Neural cell (in vitro differentiated cells): ENCODE results near the gene ADCY7. TPM values are rescaled to one million over a fixed set of nuclear protein-coding genes. Genes with fewer than 3 reads are reported as not detected.

Source experiments
- H2AFZ ChIP-seq: fragments of 200-600, 300-800 bp; sonication (generic), shearing (Covaris generic); 2 replicates; pipeline ENCODE4 v1.6.0; 2014; ENCODE audit warnings: low read depth, mild to moderate bottlenecking, antibody characterized with exemption, low read length, moderate library complexity
- H3F3A ChIP-seq: fragments of 200-600 bp; shearing (Covaris generic); 2 replicates; pipeline ENCODE4 v1.6.1; 2016; ENCODE audit warnings: mild to moderate bottlenecking, moderate library complexity, mixed read lengths, antibody characterized with exemption, low read length; ENCODE audit not compliant: insufficient read depth, poor library complexity, severe bottlenecking
- H3K27ac ChIP-seq: fragments of 200-600, 300-800 bp; sonication (generic), shearing (Covaris generic); 2 replicates; pipeline ENCODE4 v1.5.1; 2014; ENCODE audit warnings: mild to moderate bottlenecking, low read length, moderate library complexity
- H3K27me3 ChIP-seq: fragments of 300-800, 200-600 bp; sonication (generic), shearing (Covaris generic); 2 replicates; pipeline ENCODE4 v1.6.0; 2014; ENCODE audit warnings: mild to moderate bottlenecking, low read depth, low read length, moderate library complexity; ENCODE audit not compliant: insufficient read depth
- H3K36me3 ChIP-seq: fragments of 300-800, 200-600 bp; sonication (generic), shearing (Covaris generic); 2 replicates; pipeline ENCODE4 v1.5.1; 2014; ENCODE audit warnings: mild to moderate bottlenecking, antibody characterized with exemption, low read length, moderate library complexity; ENCODE audit not compliant: insufficient read depth
- H3K4me2 ChIP-seq: fragments of 300-800, 200-600 bp; sonication (generic), shearing (Covaris generic); 2 replicates; pipeline ENCODE4 v1.6.0; 2014; ENCODE audit warnings: mild to moderate bottlenecking, low read length
- H3K4me3 ChIP-seq: fragments of 300-800, 200-600 bp; sonication (generic), shearing (Covaris generic); 2 replicates; pipeline ENCODE4 v1.5.1; 2014; ENCODE audit warnings: mild to moderate bottlenecking, low read length, moderate library complexity
- H3K79me2 ChIP-seq: fragments of 200-600 bp; shearing (Covaris generic); replicated peaks from 2 replicates; pipeline ENCODE4 v1.6.0; 2014; ENCODE audit warnings: mild to moderate bottlenecking, low read length, moderate library complexity; ENCODE audit not compliant: insufficient read depth
- H3K9ac ChIP-seq: fragments of 300-800, 200-600 bp; sonication (generic), shearing (Covaris generic); 2 replicates; pipeline ENCODE4 v1.6.1; 2016; ENCODE audit warnings: mild to moderate bottlenecking, low read length, mixed read lengths
- H3K9me2 ChIP-seq: fragments of 200-600 bp; shearing (Covaris generic); 2 replicates; pipeline ENCODE4 v1.6.1; 2016; ENCODE audit warnings: mild to moderate bottlenecking, low read length, mixed read lengths; ENCODE audit not compliant: insufficient read depth
- H3K9me3 ChIP-seq: fragments of 200-600, 300-800 bp; sonication (generic), shearing (Covaris generic); 2 replicates; pipeline ENCODE4 v1.6.1; 2016; ENCODE audit warnings: mild to moderate bottlenecking, mixed run types, low read length, moderate library complexity, mixed read lengths
- H4K20me1 ChIP-seq: fragments of 200-600 bp; shearing (Covaris generic); 2 replicates; pipeline ENCODE4 v1.6.1; 2016; ENCODE audit warnings: mild to moderate bottlenecking, mixed run types; ENCODE audit not compliant: insufficient read depth
- CTCF ChIP-seq: fragments of 450-650 bp; IDR thresholded peaks from 2 replicates; pipeline ENCODE4 v1.5.1; 2014; ENCODE audit warnings: antibody characterized with exemption, mild to moderate bottlenecking, moderate library complexity; ENCODE audit not compliant: poor library complexity, severe bottlenecking
- EP300 ChIP-seq: fragments of 450-650 bp; conservative IDR thresholded peaks from 2 replicates; pipeline ENCODE4 v1.6.1; 2014; ENCODE audit warnings: antibody characterized with exemption, mild to moderate bottlenecking, moderate library complexity; ENCODE audit not compliant: poor library complexity, severe bottlenecking
- EZH2 ChIP-seq: fragments of 200-600, 300-800 bp; shearing (Covaris generic), sonication (generic); IDR thresholded peaks from 2 replicates; pipeline ENCODE4 v1.6.1; 2014; ENCODE audit warnings: antibody characterized with exemption, low read length, borderline replicate concordance, mild to moderate bottlenecking; ENCODE audit not compliant: insufficient read depth, poor library complexity, severe bottlenecking
- MXI1 ChIP-seq: fragments of 450-650 bp; conservative IDR thresholded peaks from 2 replicates; pipeline ENCODE4 v1.6.1; 2014; ENCODE audit warnings: antibody characterized with exemption, mild to moderate bottlenecking; ENCODE audit not compliant: poor library complexity, severe bottlenecking
- POLR2AphosphoS5 ChIP-seq: IDR thresholded peaks from 2 replicates; pipeline ENCODE4 v1.6.1; 2012
- RAD21 ChIP-seq: fragments of 450-650 bp; conservative IDR thresholded peaks from 2 replicates; pipeline ENCODE4 v1.6.1; 2014; ENCODE audit warnings: antibody characterized with exemption, mild to moderate bottlenecking, moderate library complexity
- SMC3 ChIP-seq: fragments of 450-650 bp; conservative IDR thresholded peaks from 2 replicates; pipeline ENCODE4 v1.6.1; 2014; ENCODE audit warnings: antibody characterized with exemption, mild to moderate bottlenecking, moderate library complexity; ENCODE audit not compliant: poor library complexity
- TAF1 ChIP-seq: IDR thresholded peaks from 2 replicates; pipeline ENCODE4 v1.6.1; 2012; ENCODE audit warnings: low read depth
- polyA plus RNA-seq: library from polyadenylated mRNA; depleted of rRNA; stranded (reverse); fragments of >200 nt; gene quantifications from 2 replicates; pipeline ENCODE4 v1.2.3, GENCODE V29; 2014
- TF ChIP-seq, protein P1 (sequence below): IDR thresholded peaks from 2 replicates; pipeline ENCODE4 v1.6.1; 2012; ENCODE audit warnings: borderline replicate concordance

ADCY7 gene
- polyA plus RNA-seq, 1 donor from 2014 or later, result 2.0 TPM

DNA sequence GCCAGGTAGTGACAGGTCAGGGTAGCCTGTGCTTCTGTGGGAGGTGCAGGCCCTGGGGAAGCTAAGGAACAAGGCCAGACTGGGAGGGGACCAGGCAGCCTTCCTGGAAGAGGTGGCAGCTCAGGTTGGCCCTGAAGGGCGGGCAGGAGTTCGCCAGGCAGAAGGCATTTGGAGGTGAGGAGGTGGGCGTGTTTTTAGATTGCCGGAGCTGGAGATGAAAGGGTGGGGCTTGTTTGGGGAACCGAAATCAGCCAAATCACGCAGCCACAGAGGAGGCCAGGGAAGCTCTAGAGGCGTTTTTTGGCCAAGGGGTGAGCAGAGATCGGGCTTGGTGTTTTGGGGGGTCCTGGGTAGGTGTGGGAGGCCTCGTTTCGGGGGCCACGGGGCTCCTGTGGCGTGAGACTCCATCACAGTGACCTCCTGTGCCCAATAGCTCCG is 7.6 kb downstream of the ADCY7 start:
- H3K4me2 ChIP-seq, result no peak overlapping the region
- no peaks in the 10 kb centered on the region for H3K36me3 ChIP-seq
- H3K9me3 ChIP-seq, result no peaks in the 10 kb centered on the region
- no peaks in the 10 kb centered on the region for H3K9me2 ChIP-seq
- H3K4me3 ChIP-seq, result no peak overlapping the region
- H3K79me2 ChIP-seq, result no peaks in the 10 kb centered on the region
- no peaks in the 10 kb centered on the region for H4K20me1 ChIP-seq
- TF ChIP-seq, protein P1, sequence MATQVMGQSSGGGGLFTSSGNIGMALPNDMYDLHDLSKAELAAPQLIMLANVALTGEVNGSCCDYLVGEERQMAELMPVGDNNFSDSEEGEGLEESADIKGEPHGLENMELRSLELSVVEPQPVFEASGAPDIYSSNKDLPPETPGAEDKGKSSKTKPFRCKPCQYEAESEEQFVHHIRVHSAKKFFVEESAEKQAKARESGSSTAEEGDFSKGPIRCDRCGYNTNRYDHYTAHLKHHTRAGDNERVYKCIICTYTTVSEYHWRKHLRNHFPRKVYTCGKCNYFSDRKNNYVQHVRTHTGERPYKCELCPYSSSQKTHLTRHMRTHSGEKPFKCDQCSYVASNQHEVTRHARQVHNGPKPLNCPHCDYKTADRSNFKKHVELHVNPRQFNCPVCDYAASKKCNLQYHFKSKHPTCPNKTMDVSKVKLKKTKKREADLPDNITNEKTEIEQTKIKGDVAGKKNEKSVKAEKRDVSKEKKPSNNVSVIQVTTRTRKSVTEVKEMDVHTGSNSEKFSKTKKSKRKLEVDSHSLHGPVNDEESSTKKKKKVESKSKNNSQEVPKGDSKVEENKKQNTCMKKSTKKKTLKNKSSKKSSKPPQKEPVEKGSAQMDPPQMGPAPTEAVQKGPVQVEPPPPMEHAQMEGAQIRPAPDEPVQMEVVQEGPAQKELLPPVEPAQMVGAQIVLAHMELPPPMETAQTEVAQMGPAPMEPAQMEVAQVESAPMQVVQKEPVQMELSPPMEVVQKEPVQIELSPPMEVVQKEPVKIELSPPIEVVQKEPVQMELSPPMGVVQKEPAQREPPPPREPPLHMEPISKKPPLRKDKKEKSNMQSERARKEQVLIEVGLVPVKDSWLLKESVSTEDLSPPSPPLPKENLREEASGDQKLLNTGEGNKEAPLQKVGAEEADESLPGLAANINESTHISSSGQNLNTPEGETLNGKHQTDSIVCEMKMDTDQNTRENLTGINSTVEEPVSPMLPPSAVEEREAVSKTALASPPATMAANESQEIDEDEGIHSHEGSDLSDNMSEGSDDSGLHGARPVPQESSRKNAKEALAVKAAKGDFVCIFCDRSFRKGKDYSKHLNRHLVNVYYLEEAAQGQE, result no peak
- TF ChIP-seq RAD21 (no peak), SMC3 (no peak), TAF1 (no peak), CTCF (no peak), EP300 (no peak), MXI1 (no peak), EZH2 (no peak), POLR2AphosphoS5 (no peak)
- no peak overlapping the region for H2AFZ ChIP-seq
- H3F3A ChIP-seq, result no peaks in the 10 kb centered on the region
- H3K27ac ChIP-seq, result no peak overlapping the region
- no peaks in the 10 kb centered on the region for H3K27me3 ChIP-seq
- no peak overlapping the region for H3K9ac ChIP-seq

GRCh38 chr16:50274326-50275097 is 8.2 kb downstream of the ADCY7 start:
- H4K20me1 ChIP-seq, result no peaks in the 10 kb centered on the region
- no peak overlapping the region for H3K4me3 ChIP-seq
- H3K27ac ChIP-seq, result no peak overlapping the region
- no peaks in the 10 kb centered on the region for H3F3A ChIP-seq
- H3K27me3 ChIP-seq, result no peaks in the 10 kb centered on the region
- no peak overlapping the region for H2AFZ ChIP-seq
- no peak for TF ChIP-seq CTCF
- TF ChIP-seq, protein P1, result no peak
- no peak for TF ChIP-seq RAD21
- no peak for TF ChIP-seq TAF1
- no peak for TF ChIP-seq EP300
- TF ChIP-seq MXI1, result no peak
- no peak for TF ChIP-seq EZH2
- TF ChIP-seq POLR2AphosphoS5, result no peak
- TF ChIP-seq SMC3, result no peak
- H3K79me2 ChIP-seq, result no peaks in the 10 kb centered on the region
- no peaks in the 10 kb centered on the region for H3K9me3 ChIP-seq
- H3K36me3 ChIP-seq, result no peaks in the 10 kb centered on the region
- no peaks in the 10 kb centered on the region for H3K9me2 ChIP-seq
- no peak overlapping the region for H3K9ac ChIP-seq
- no peak overlapping the region for H3K4me2 ChIP-seq
